Measurements from ENCODE around the gene RMDN3.

DNA sequence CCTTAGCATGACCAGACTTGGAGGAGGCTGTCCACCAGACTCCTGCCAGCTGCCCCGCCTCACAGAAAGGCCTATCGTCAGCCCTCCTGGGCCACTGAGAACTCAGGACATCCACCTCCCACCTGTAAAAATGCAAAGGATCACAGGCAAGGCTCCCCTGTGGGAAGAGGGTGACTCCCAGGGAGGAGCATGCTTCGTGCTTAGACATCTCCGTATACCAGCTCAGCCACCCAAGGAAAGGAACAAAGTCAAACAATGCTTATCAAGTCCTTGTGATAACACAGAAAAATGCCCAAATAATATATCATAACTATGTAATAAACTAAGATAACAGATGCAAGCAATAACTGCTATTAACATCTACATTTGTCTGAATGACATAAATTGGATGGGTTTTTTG lies 4.2 kb downstream of the RMDN3 start:
- TF ChIP-seq PATZ1 (CRISPR knock-in tag; IDR thresholded peaks at IDR 0.05; ENCODE audit: borderline replicate concordance) (no peak), ZFP30 (CRISPR knock-in tag; IDR thresholded peaks at IDR 0.05) (no peak), ZFP3 (CRISPR knock-in tag; IDR thresholded peaks at IDR 0.05) (no peak), POU6F1 (CRISPR knock-in tag; IDR thresholded peaks at IDR 0.05; ENCODE audit: borderline replicate concordance, low read depth) (no peak), ARNTL (CRISPR knock-in tag; IDR thresholded peaks at IDR 0.05; ENCODE audit: borderline replicate concordance, low read depth) (no peak), OSR1 (CRISPR knock-in tag; IDR thresholded peaks at IDR 0.05) (no peak), BACH2 (CRISPR knock-in tag; IDR thresholded peaks at IDR 0.05; ENCODE audit: borderline replicate concordance) (no peak), TCF4 (CRISPR knock-in tag; IDR thresholded peaks at IDR 0.05; ENCODE audit: borderline replicate concordance) (no peak), ZNF565 (CRISPR knock-in tag; conservative IDR thresholded peaks at IDR 0.05; ENCODE audit: low read depth) (no peak), ZC3H10 (CRISPR knock-in tag; IDR thresholded peaks at IDR 0.05) (no peak), TOX (CRISPR knock-in tag; IDR thresholded peaks at IDR 0.05; ENCODE audit: borderline replicate concordance) (no peak), RARB (CRISPR knock-in tag; IDR thresholded peaks at IDR 0.05) (no peak), SNAI2 (CRISPR knock-in tag; IDR thresholded peaks at IDR 0.05) (no peak)
- TF ChIP-seq, protein P1, sequence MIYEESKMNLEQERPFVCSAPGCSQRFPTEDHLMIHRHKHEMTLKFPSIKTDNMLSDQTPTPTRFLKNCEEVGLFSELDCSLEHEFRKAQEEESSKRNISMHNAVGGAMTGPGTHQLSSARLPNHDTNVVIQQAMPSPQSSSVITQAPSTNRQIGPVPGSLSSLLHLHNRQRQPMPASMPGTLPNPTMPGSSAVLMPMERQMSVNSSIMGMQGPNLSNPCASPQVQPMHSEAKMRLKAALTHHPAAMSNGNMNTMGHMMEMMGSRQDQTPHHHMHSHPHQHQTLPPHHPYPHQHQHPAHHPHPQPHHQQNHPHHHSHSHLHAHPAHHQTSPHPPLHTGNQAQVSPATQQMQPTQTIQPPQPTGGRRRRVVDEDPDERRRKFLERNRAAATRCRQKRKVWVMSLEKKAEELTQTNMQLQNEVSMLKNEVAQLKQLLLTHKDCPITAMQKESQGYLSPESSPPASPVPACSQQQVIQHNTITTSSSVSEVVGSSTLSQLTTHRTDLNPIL (CRISPR knock-in tag; IDR thresholded peaks at IDR 0.05; ENCODE audit: low read depth) = no peak
